Measurements from ENCODE around the gene KRTAP1-4. TPM values are rescaled to one million over a fixed set of nuclear protein-coding genes. Genes with fewer than 3 reads are reported as not detected.
"Not testable (repeated sequence)": the region's sequence is repeated elsewhere in the genome, so short reads cannot be mapped to it uniquely, and the experiment has no call there.

The KRTAP1-4 gene
- total RNA-seq (2014; rRNA removed; shearing (Covaris generic)): not detected in 2 replicates

- no peak for DNase-seq (ENCODE audit: low spot score)
- in situ Hi-C loops (cut with HindIII; ENCODE audit: low sequenced_read_pairs): no loop called here
These were observed at the start of gene KRTAP1-4 for GRCh38 chr17:41029633-41030245. TSS of gene KRTAP1-4 (minus strand) at chr17:41030195. CDS start at chr17:41030078, 117 bp downstream.

- in situ Hi-C loops (cut with HindIII; ENCODE audit: low sequenced_read_pairs): no loop called here
- DNase-seq (ENCODE audit: low spot score): no peak
These were observed 46.8 kb upstream of the KRTAP1-4 start for GRCh38 chr17:41076788-41077187.

- in situ Hi-C loops (cut with HindIII; ENCODE audit: low sequenced_read_pairs): no loop called here
- no peak for DNase-seq (ENCODE audit: low spot score)
These were observed 43.7 kb upstream of the KRTAP1-4 start for GRCh38 chr17:41073676-41074075.

- DNase-seq (ENCODE audit: low spot score): no peak
- in situ Hi-C loops (cut with HindIII; ENCODE audit: low sequenced_read_pairs): no loop called here
These were observed 41.8 kb upstream of the KRTAP1-4 start for GRCh38 chr17:41071606-41072360.

GRCh38 chr17:41069031-41069430 is 39.0 kb upstream of the KRTAP1-4 start:
- in situ Hi-C loops (cut with HindIII; ENCODE audit: low sequenced_read_pairs): no loop called here
- no peak for DNase-seq (ENCODE audit: low spot score)

- DNase-seq (ENCODE audit: low spot score): no peak
- in situ Hi-C loops (cut with HindIII; ENCODE audit: low sequenced_read_pairs): no loop called here
These were observed 37.3 kb upstream of the KRTAP1-4 start for GRCh38 chr17:41067281-41067680.

GRCh38 chr17:41065829-41066624 is 36.0 kb upstream of the KRTAP1-4 start, which contains the start of gene KRTAP2-4:
TSS of gene KRTAP2-4 (minus strand) at chr17:41065879. CDS start at chr17:41065845, 34 bp downstream.
- in situ Hi-C loops (cut with HindIII; ENCODE audit: low sequenced_read_pairs): no loop called here
- DNase-seq (ENCODE audit: low spot score): no peak

GRCh38 chr17:41065016-41065689 is 35.2 kb upstream of the KRTAP1-4 start:
- in situ Hi-C loops (cut with HindIII; ENCODE audit: low sequenced_read_pairs); DNase-seq (ENCODE audit: low spot score): not testable (repeated sequence)

- no peak for DNase-seq (ENCODE audit: low spot score)
- in situ Hi-C loops (cut with HindIII; ENCODE audit: low sequenced_read_pairs): no loop called here
These were observed 34.3 kb upstream of the KRTAP1-4 start for GRCh38 chr17:41064301-41064700.

- in situ Hi-C loops (cut with HindIII; ENCODE audit: low sequenced_read_pairs): no loop called here
- no peak for DNase-seq (ENCODE audit: low spot score)
These were observed 33.5 kb upstream of the KRTAP1-4 start for GRCh38 chr17:41063449-41063848.

GRCh38 chr17:41061964-41062363 is 32.0 kb upstream of the KRTAP1-4 start:
- no peak for DNase-seq (ENCODE audit: low spot score)
- in situ Hi-C loops (cut with HindIII; ENCODE audit: low sequenced_read_pairs): no loop called here

- in situ Hi-C loops (cut with HindIII; ENCODE audit: low sequenced_read_pairs): no loop called here
- DNase-seq (ENCODE audit: low spot score): no peak
These were observed 30.1 kb upstream of the KRTAP1-4 start, which contains the start of gene KRTAP2-3 for GRCh38 chr17:41060052-41060604. TSS of gene KRTAP2-3 (minus strand) at chr17:41060114. CDS start at chr17:41060050, 64 bp downstream.

- in situ Hi-C loops (cut with HindIII; ENCODE audit: low sequenced_read_pairs); DNase-seq (ENCODE audit: low spot score): not testable (repeated sequence)
These were observed 29.5 kb upstream of the KRTAP1-4 start for GRCh38 chr17:41059276-41060051.

- DNase-seq (ENCODE audit: low spot score): no peak
These were observed 28.7 kb upstream of the KRTAP1-4 start for GRCh38 chr17:41058741-41059140.

GRCh38 chr17:41057547-41057946 is 27.6 kb upstream of the KRTAP1-4 start:
- in situ Hi-C loops (cut with HindIII; ENCODE audit: low sequenced_read_pairs): no loop called here
- no peak for DNase-seq (ENCODE audit: low spot score)

More at GRCh38 chr17:41058741-41059140, 28.7 kb upstream of the KRTAP1-4 start:
- in situ Hi-C loops (cut with HindIII; ENCODE audit: low sequenced_read_pairs): no loop called here

GRCh38 chr17:41055130-41055529 is 25.1 kb upstream of the KRTAP1-4 start, which contains the start of gene KRTAP2-2:
TSS of gene KRTAP2-2 (minus strand) at chr17:41055230. CDS start at chr17:41055211, 19 bp downstream.
- in situ Hi-C loops (cut with HindIII; ENCODE audit: low sequenced_read_pairs); DNase-seq (ENCODE audit: low spot score): not testable (repeated sequence)

- DNase-seq (ENCODE audit: low spot score); in situ Hi-C loops (cut with HindIII; ENCODE audit: low sequenced_read_pairs): not testable (repeated sequence)
These were observed 24.6 kb upstream of the KRTAP1-4 start for GRCh38 chr17:41054556-41054955.

- DNase-seq (ENCODE audit: low spot score): no peak
- in situ Hi-C loops (cut with HindIII; ENCODE audit: low sequenced_read_pairs): no loop called here
These were observed 24.0 kb upstream of the KRTAP1-4 start for GRCh38 chr17:41054025-41054424.

Data from G401 (cell line).